ENCODE data around the gene PCNT. TPM values are rescaled to one million over a fixed set of nuclear protein-coding genes. Genes with fewer than 3 reads are reported as not detected.

The PCNT gene
- total and polyA plus RNA-seq, 10 of the 15 experiments (the other 5 are each of a cell fraction or from before 2014, with no cell fraction given), result 2.9 to 39.6 (median 20.5) TPM

GRCh38 chr21:46424039-46424591, 100.2 kb downstream of the PCNT start (continued):
- TF ChIP-seq ZSCAN29 (IDR thresholded peaks at IDR 0.05) (no peak), SREBF1 (IDR thresholded peaks at IDR 0.05; ENCODE audit: low read length) (no peak)
- TF ChIP-seq, protein P1, sequence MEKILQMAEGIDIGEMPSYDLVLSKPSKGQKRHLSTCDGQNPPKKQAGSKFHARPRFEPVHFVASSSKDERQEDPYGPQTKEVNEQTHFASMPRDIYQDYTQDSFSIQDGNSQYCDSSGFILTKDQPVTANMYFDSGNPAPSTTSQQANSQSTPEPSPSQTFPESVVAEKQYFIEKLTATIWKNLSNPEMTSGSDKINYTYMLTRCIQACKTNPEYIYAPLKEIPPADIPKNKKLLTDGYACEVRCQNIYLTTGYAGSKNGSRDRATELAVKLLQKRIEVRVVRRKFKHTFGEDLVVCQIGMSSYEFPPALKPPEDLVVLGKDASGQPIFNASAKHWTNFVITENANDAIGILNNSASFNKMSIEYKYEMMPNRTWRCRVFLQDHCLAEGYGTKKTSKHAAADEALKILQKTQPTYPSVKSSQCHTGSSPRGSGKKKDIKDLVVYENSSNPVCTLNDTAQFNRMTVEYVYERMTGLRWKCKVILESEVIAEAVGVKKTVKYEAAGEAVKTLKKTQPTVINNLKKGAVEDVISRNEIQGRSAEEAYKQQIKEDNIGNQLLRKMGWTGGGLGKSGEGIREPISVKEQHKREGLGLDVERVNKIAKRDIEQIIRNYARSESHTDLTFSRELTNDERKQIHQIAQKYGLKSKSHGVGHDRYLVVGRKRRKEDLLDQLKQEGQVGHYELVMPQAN (conservative IDR thresholded peaks at IDR 0.05), result no peak
- TF ChIP-seq, protein P2, sequence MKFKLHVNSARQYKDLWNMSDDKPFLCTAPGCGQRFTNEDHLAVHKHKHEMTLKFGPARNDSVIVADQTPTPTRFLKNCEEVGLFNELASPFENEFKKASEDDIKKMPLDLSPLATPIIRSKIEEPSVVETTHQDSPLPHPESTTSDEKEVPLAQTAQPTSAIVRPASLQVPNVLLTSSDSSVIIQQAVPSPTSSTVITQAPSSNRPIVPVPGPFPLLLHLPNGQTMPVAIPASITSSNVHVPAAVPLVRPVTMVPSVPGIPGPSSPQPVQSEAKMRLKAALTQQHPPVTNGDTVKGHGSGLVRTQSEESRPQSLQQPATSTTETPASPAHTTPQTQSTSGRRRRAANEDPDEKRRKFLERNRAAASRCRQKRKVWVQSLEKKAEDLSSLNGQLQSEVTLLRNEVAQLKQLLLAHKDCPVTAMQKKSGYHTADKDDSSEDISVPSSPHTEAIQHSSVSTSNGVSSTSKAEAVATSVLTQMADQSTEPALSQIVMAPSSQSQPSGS (IDR thresholded peaks at IDR 0.05; ENCODE audit: low read length), result no peak

DNA sequence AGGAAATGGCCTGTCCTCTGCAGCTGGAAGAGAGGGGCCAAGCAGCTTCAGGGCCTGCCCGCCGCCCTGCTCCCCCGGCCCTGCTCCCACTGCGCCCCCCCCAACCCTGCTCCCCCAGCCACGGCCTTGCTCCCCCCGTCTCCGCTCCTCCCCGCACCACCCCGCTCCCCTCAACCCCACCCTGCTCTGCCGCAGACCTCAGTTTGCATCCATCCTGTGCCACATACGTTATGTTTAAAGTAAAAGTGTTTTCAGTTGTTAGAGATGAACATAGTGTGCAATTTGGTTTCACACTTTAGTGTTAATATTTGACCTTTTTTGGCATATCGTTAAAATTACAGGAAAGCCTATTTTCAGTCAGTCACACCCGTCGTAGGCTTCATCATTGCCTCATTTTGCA, 100.7 kb downstream of the PCNT start:
- Histone ChIP-seq H3K4me2 (ENCODE audit: control insufficient read depth, insufficient read depth) (no peak overlapping the region), H3K4me3 (no peak overlapping the region), H3K27me3 (replicated peaks in 1 of 2; ENCODE audit: control insufficient read depth in 2 of 2, insufficient read depth in 2 of 2, low read length in 1 of 2) (no peaks in the 10 kb centered on the region), H3K27ac (ENCODE audit: control insufficient read depth, insufficient read depth) (no peak overlapping the region), H3K9me3 (replicated peaks; ENCODE audit: control insufficient read depth, insufficient read depth, low read length) (no peaks in the 10 kb centered on the region), H3K9ac (ENCODE audit: control insufficient read depth, insufficient read depth, low read length) (no peak overlapping the region), H3K36me3 (ENCODE audit: control insufficient read depth in 2 of 2, insufficient read depth in 2 of 2, low read length in 1 of 2) (peaks cover 6 to 14% of the 10 kb centered on the region in 2 experiments), H3K4me1 (ENCODE audit: control insufficient read depth, insufficient read depth, low read length) (no peaks in the 10 kb centered on the region), H3K79me2 (ENCODE audit: control insufficient read depth, insufficient read depth, low read length) (no peaks in the 10 kb centered on the region), H4K20me1 (ENCODE audit: control insufficient read depth, insufficient read depth) (no peaks in the 10 kb centered on the region), H2AFZ (ENCODE audit: control insufficient read depth, low read depth, low read length) (no peak overlapping the region)
- ChIA-PET POLR2A (no interaction called here), SMC1A (ENCODE audit: uncharacterized antibody, unreplicated experiment) (no interaction called here), CTCF (no interaction called here), RAD21 (ENCODE audit: unreplicated experiment) (no interaction called here)
- DNase-seq (ENCODE audit: low read depth, low spot score) (no peak), FAIRE-seq (no peak), ATAC-seq (no peak)
- WGBS (ENCODE audit: insufficient coverage, insufficient replicate concordance, low lambda C conversion rate, missing lambda C conversion rate), result 85% methylated on average over 5 of the region's 14 CpGs
- BruUV-seq (replicated peaks), result no TSS peak
- intact Hi-C loops (cut with micrococcal nuclease; ENCODE audit: unreplicated experiment) (no loop called here), in situ Hi-C loops (cut with MboI) (no loop called here)
- no peak for TF ChIP-seq STAT1 (conservative IDR thresholded peaks at IDR 0.05)
- TF ChIP-seq TAF1 (IDR thresholded peaks at IDR 0.05; ENCODE audit: borderline replicate concordance, low read depth, low read length), result no peak
- no peak for TF ChIP-seq RCOR1 (conservative IDR thresholded peaks at IDR 0.05; ENCODE audit: low read depth, low read length)
- TF ChIP-seq ZBTB4 (CRISPR knock-in tag; IDR thresholded peaks at IDR 0.05), result no peak
- no peak for TF ChIP-seq EZH2 (IDR thresholded peaks at IDR 0.05; ENCODE audit: borderline replicate concordance, control insufficient read depth, low read depth, low read length)
- TF ChIP-seq, protein P1 (conservative IDR thresholded peaks at IDR 0.05), result no peak
- TF ChIP-seq POU2F2 (IDR thresholded peaks at IDR 0.05; ENCODE audit: borderline replicate concordance, low read depth, low read length), result no peak
- no peak for TF ChIP-seq HSF1 (IDR thresholded peaks at IDR 0.05; ENCODE audit: low read depth, low read length)
- TF ChIP-seq CREB1 (IDR thresholded peaks at IDR 0.05; ENCODE audit: low read depth), result no peak
